GM12873 (cell line): ENCODE results near the gene OLFML2A.

Experiments used
- TF ChIP-seq, protein P1 (sequence below): IDR thresholded peaks from 2 replicates; pipeline ENCODE4 v1.5.1; 2012; ENCODE audit warnings: low read depth, mild to moderate bottlenecking, moderate library complexity, low read length, control low read depth; ENCODE audit not compliant: insufficient read depth; ENCODE audit errors: missing control alignments

The OLFML2A gene

GRCh38 chr9:124780060-124780756 lies 3.3 kb downstream of the OLFML2A start:
- TF ChIP-seq, protein P1, sequence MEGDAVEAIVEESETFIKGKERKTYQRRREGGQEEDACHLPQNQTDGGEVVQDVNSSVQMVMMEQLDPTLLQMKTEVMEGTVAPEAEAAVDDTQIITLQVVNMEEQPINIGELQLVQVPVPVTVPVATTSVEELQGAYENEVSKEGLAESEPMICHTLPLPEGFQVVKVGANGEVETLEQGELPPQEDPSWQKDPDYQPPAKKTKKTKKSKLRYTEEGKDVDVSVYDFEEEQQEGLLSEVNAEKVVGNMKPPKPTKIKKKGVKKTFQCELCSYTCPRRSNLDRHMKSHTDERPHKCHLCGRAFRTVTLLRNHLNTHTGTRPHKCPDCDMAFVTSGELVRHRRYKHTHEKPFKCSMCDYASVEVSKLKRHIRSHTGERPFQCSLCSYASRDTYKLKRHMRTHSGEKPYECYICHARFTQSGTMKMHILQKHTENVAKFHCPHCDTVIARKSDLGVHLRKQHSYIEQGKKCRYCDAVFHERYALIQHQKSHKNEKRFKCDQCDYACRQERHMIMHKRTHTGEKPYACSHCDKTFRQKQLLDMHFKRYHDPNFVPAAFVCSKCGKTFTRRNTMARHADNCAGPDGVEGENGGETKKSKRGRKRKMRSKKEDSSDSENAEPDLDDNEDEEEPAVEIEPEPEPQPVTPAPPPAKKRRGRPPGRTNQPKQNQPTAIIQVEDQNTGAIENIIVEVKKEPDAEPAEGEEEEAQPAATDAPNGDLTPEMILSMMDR, result no peak

DNA sequence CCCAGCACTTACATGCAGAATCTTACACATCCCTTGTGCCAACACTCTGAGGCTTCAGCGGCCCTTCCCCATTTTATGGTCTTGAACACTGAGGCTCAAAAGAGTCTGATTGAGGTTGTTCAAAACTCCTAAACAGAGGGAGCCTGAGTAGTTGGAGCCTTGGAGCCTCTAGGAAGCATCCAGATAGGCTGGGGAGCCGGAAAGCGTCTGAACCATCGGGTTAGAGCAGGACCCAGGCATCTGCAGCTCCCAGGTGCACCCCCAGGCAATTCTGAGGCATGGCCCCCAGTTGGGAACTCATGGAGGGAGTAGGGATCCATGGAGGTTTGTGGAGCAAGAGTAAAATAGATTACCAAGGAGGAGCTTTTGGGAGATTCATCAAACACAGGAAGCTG lies 3.8 kb downstream of the OLFML2A start:
- TF ChIP-seq, protein P1, result no peak

DNA sequence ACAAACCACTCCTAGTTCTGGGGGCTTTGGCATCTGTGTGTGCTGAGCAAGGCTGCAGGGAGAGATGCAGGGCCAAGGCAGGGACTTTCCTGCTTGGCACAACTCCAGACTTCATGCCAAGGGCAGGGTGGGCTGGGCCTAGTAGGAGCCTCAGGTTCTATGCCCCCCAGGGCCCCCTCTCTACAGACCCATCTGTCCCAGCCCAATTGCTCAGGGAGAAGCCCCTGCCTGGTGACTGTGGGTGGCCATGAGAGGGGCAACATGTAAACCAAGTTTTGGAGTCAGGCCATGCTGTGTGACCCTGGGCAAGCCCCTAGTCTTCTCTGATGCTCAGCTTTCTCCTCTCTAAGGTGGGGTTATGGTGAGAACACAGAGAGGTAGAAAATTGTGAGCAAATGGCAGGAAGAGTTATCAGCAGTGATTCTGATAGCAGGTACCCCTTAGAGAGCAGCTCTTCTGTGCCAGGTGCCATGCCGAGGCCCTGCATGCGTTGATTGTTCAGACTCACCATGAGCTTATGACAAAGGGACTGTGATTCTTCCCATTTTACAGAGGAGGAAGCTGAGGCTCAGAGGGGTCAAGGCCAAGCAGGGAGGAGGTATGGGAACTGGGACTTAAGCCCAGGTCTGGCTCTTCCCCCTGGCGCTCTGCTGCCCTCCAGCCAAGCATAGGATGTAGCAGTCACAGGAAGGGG lies 5.2 kb downstream of the OLFML2A start:
- TF ChIP-seq, protein P1, result no peak

GRCh38 chr9:124782661-124783574 lies 6.0 kb downstream of the OLFML2A start:
- TF ChIP-seq, protein P1, result no peak

DNA sequence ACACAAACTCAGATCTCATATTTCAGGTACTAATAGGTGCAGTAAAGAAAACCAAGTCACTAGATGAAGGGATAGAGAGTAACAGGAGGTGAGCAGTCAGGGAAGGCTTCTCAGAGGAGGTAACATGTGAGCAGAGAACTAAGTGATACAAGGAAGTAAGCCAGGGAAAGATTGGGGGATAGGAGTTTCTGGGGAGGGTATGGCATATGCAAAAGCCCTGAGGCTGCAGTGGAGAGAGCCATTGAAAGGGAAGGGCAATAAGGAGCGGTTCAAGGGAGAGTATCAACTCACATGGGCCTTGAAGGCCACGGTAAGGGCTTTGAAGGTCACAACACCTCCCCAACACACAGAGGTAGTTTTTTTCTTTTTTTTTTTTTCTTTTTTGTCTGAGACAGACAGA lies 6.9 kb downstream of the OLFML2A start:
- TF ChIP-seq, protein P1, result no peak

DNA sequence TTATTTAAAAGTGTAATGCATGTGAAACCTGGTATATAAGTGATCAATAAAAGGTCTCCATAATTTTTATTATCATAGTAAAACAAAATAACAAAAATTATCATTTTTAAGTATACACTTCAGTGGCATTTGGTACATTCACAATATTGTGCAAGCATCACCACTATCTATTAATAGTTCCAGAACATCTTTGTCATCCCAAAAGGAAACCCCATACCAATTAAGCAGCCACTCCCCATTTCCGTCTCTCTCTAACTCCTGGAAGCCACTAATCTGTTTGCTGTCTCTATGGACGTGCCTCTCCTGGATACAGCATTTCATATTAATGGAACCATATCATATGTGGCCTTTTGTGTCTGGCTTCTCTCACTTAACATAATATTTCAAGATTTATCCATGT lies 7.6 kb downstream of the OLFML2A start:
- TF ChIP-seq, protein P1, result no peak
